ENCODE measurements around the gene GRIN1.
A peak's percentile ranks its signal among the peaks of the same experiment; 100 is the strongest.

GRIN1 gene

GRCh38 chr9:137194388-137194787, 55.4 kb downstream of the GRIN1 start:
- H3K36me3 ChIP-seq (replicated peaks in 1 of 2; ENCODE audit: control insufficient read depth in 2 of 2, insufficient read depth in 2 of 2, low read length in 2 of 2): peaks cover 7 to 28% of the 10 kb centered on the region in 2 donors
- H2BK12ac ChIP-seq (ENCODE audit: low read length): no peak overlapping the region
- no CpG with 5 or more reads among the region's 16 CpGs for WGBS, 2 donors (ENCODE audit: extremely low coverage in 2 of 2, insufficient read length in 2 of 2, insufficient replicate concordance in 1 of 2)
- no peak overlapping the region for H4K91ac ChIP-seq (ENCODE audit: low read depth, low read length, poor library complexity)
- peak overlapping the region; percentile 39 for H2BK5ac ChIP-seq (ENCODE audit: low read length)
- H2AK5ac ChIP-seq (ENCODE audit: low read depth, low read length): peak overlapping the region; percentile 26
- H3K4me3 ChIP-seq (ENCODE audit: low read length in 2 of 2): no peak overlapping the region
- peak overlapping the region; percentile 87 for H2BK120ac ChIP-seq (ENCODE audit: low read depth, low read length)
- no peak overlapping the region for H3K18ac ChIP-seq (ENCODE audit: low read length)
- H3K9ac ChIP-seq (ENCODE audit: low read depth, low read length, poor library complexity): peak overlapping the region; percentile 44
- H3K4me2 ChIP-seq (ENCODE audit: insufficient read depth, low read length, poor library complexity, severe bottlenecking): no peak overlapping the region
- H3K14ac ChIP-seq (ENCODE audit: low read length): peak overlapping the region; percentile 8
- peaks cover 14 to 23% of the 10 kb centered on the region in 2 donors for H3K4me1 ChIP-seq (ENCODE audit: control insufficient read depth in 2 of 2, insufficient read depth in 1 of 2, low read depth in 1 of 2, low read length in 2 of 2)
- H3K4ac ChIP-seq (ENCODE audit: low read length): no peak overlapping the region
- no peak overlapping the region for H2AFZ ChIP-seq (ENCODE audit: low read length)
- no peak overlapping the region for H4K8ac ChIP-seq (ENCODE audit: low read depth, low read length)
- peaks cover 31% of the 10 kb centered on the region for H3K79me1 ChIP-seq (ENCODE audit: low read depth, low read length)
- no peaks in the 10 kb centered on the region for H3K27me3 ChIP-seq (ENCODE audit: control insufficient read depth in 3 of 3, insufficient read depth in 3 of 3, low read depth in 1 of 3, low read length in 3 of 3)
- H3K23ac ChIP-seq (ENCODE audit: low read depth, low read length, poor library complexity): peak overlapping the region; percentile 43
- no peak overlapping the region for H2BK15ac ChIP-seq (ENCODE audit: low read length)
- H3K9me3 ChIP-seq (replicated peaks in 1 of 2; ENCODE audit: control insufficient read depth in 2 of 2, insufficient read depth in 1 of 2, low read depth in 1 of 2, low read length in 2 of 2): peaks cover 0 to 1% of the 10 kb centered on the region in 2 donors
- DNase-seq (ENCODE audit: low spot score): no peak
- no peak overlapping the region for H3K27ac ChIP-seq (replicated peaks; ENCODE audit: low read length)

DNA sequence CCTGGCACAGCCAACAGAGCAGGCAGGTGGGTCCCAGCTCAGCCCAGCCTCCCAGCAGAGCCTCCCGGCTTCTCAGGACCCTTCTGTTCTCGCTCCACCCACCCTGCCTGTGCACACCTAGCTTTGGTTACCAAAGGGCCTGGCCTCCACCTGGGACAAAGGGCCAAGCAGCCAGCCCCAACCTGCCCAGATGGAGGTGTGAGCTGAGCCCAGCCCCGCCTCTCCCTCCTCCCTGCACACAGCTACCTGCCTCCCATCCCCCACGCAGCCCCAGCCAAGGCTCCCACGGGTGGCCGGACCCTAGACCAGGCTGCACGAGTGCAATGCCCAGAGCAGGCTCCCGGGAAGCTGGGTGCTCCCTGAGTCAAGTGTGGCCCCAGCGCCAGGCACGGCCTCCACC, 56.0 kb downstream of the GRIN1 start:
- Histone ChIP-seq H2BK12ac (ENCODE audit: low read length) (no peak overlapping the region), H4K91ac (ENCODE audit: low read depth, low read length, poor library complexity) (no peak overlapping the region), H4K8ac (ENCODE audit: low read depth, low read length) (no peak overlapping the region), H2BK120ac (ENCODE audit: low read depth, low read length) (peak overlapping the region; percentile 87), H3K4me2 (ENCODE audit: insufficient read depth, low read length, poor library complexity, severe bottlenecking) (no peak overlapping the region), H3K79me1 (ENCODE audit: low read depth, low read length) (peaks cover 31% of the 10 kb centered on the region), H3K4ac (ENCODE audit: low read length) (no peak overlapping the region), H3K4me1 (ENCODE audit: control insufficient read depth in 2 of 2, insufficient read depth in 1 of 2, low read depth in 1 of 2, low read length in 2 of 2) (peaks cover 15 to 21% of the 10 kb centered on the region in 2 donors), H2AFZ (ENCODE audit: low read length) (no peak overlapping the region), H3K4me3 (ENCODE audit: low read length in 2 of 2) (no peak overlapping the region), H3K18ac (ENCODE audit: low read length) (no peak overlapping the region), H3K27ac (replicated peaks; ENCODE audit: low read length) (no peak overlapping the region), H3K9me3 (replicated peaks in 1 of 2; ENCODE audit: control insufficient read depth in 2 of 2, insufficient read depth in 1 of 2, low read depth in 1 of 2, low read length in 2 of 2) (peaks cover 0 to 1% of the 10 kb centered on the region in 2 donors), H3K27me3 (ENCODE audit: control insufficient read depth in 3 of 3, insufficient read depth in 3 of 3, low read depth in 1 of 3, low read length in 3 of 3) (no peaks in the 10 kb centered on the region), H3K36me3 (replicated peaks in 1 of 2; ENCODE audit: control insufficient read depth in 2 of 2, insufficient read depth in 2 of 2, low read length in 2 of 2) (peaks cover 7 to 25% of the 10 kb centered on the region in 2 donors), H2AK5ac (ENCODE audit: low read depth, low read length) (peak overlapping the region; percentile 21), H3K23ac (ENCODE audit: low read depth, low read length, poor library complexity) (peak overlapping the region; percentile 65), H3K14ac (ENCODE audit: low read length) (no peak overlapping the region), H3K9ac (ENCODE audit: low read depth, low read length, poor library complexity) (peak overlapping the region; percentile 44), H2BK5ac (ENCODE audit: low read length) (no peak overlapping the region), H2BK15ac (ENCODE audit: low read length) (no peak overlapping the region)
- WGBS, 2 donors (ENCODE audit: extremely low coverage in 2 of 2, insufficient read length in 2 of 2, insufficient replicate concordance in 1 of 2): no CpG with 5 or more reads among the region's 10 CpGs
- no peak for DNase-seq (ENCODE audit: low spot score)

DNA sequence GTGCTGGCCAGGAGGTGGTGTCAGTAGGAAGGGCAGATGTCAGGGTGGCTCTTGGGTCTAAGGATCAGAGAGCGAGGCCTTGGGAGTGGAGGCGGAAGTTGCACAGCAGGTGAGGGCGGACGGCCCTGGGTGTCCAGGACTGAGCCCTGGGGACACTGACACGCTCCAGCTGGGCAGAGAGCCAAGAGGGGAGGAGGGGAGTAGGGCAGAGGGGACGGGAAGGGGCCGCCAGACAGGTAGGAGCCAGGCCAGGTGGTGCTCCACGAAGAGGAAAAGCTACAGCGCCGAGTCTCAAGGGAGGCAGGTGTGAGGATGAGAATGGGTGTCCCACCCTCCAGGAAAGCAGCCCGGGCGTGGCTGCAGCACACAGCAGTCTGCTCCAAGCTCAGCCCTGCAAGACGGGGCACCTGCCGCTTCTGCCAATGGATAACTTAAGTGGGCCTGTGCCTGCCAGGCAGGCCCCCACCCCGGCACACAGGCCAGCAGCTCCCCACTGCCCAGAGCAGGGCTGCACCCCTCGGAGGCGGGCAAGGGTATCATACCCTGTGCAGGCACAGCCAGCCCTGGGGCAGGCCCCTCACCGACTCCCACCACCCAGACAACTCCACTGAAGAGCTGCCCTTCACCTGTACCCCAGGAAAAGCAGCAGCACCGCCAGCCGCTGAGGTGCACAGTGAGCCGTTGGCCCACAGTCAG, 56.7 kb downstream of the GRIN1 start:
- Histone ChIP-seq H2BK15ac (ENCODE audit: low read length) (peak overlapping the region; percentile 21), H2AFZ (ENCODE audit: low read length) (no peak overlapping the region), H3K79me1 (ENCODE audit: low read depth, low read length) (peaks cover 31% of the 10 kb centered on the region), H3K4me3 (ENCODE audit: low read length in 2 of 2) (no peak overlapping the region), H3K36me3 (replicated peaks in 1 of 2; ENCODE audit: control insufficient read depth in 2 of 2, insufficient read depth in 2 of 2, low read length in 2 of 2) (peaks cover 2 to 18% of the 10 kb centered on the region in 2 donors), H2AK5ac (ENCODE audit: low read depth, low read length) (no peak overlapping the region), H3K18ac (ENCODE audit: low read length) (no peak overlapping the region), H3K4ac (ENCODE audit: low read length) (no peak overlapping the region), H3K4me2 (ENCODE audit: insufficient read depth, low read length, poor library complexity, severe bottlenecking) (no peak overlapping the region), H3K23ac (ENCODE audit: low read depth, low read length, poor library complexity) (peak overlapping the region; percentile 73), H3K14ac (ENCODE audit: low read length) (no peak overlapping the region), H2BK5ac (ENCODE audit: low read length) (peak overlapping the region; percentile 48), H2BK120ac (ENCODE audit: low read depth, low read length) (no peak overlapping the region), H3K9me3 (replicated peaks in 1 of 2; ENCODE audit: control insufficient read depth in 2 of 2, insufficient read depth in 1 of 2, low read depth in 1 of 2, low read length in 2 of 2) (peaks cover 0 to 1% of the 10 kb centered on the region in 2 donors), H3K4me1 (ENCODE audit: control insufficient read depth in 2 of 2, insufficient read depth in 1 of 2, low read depth in 1 of 2, low read length in 2 of 2) (peaks cover 15 to 19% of the 10 kb centered on the region in 2 donors), H4K8ac (ENCODE audit: low read depth, low read length) (peak overlapping the region; percentile 17), H4K91ac (ENCODE audit: low read depth, low read length, poor library complexity) (no peak overlapping the region), H3K27me3 (ENCODE audit: control insufficient read depth in 3 of 3, insufficient read depth in 3 of 3, low read depth in 1 of 3, low read length in 3 of 3) (no peaks in the 10 kb centered on the region), H2BK12ac (ENCODE audit: low read length) (no peak overlapping the region), H3K27ac (replicated peaks; ENCODE audit: low read length) (no peak overlapping the region), H3K9ac (ENCODE audit: low read depth, low read length, poor library complexity) (no peak overlapping the region)
- no peak for DNase-seq (ENCODE audit: low spot score)
- WGBS, 2 donors (ENCODE audit: extremely low coverage in 2 of 2, insufficient read length in 2 of 2, insufficient replicate concordance in 1 of 2): no CpG with 5 or more reads among the region's 21 CpGs

DNA sequence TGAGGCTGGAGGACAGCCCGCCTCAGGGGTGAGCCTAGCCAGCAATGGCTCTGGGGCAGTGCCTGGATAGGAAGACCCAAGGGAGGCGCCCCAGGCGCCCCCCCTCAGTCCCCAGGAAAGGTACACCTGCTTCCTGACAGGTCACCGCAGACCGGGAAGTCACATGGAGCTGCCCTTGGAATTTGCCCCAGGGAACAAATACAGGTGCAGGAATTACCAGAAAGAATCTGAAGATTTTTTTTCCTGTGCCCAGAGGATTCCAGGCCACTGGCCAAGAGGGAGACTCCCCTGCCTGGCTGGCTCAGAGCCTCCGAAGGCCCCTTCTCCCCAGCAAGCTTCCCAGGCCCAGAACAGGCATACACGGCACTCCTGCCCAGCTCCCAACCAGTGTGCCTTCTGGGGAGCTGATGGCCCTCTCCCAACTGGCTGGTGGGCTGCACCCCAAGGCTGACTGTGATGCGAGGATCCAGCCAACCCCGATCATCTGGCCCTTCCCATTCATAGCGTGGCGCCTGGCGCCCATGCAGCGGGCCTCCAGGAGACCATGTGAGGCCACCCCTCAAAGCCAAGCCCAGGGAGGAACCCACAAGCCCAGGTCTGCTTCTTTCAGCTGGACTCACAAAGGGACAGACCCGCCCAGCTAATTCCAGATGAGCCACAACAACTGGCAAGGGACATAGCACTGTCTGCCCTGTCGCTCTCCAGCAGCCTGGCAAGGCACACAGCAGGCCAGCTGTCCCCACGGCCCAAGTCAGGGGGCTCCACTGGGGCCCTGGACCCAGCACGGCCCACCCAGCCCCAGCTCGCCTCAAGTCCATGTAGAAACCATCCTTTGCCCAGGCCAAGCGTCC, 59.3 kb downstream of the GRIN1 start:
- Histone ChIP-seq H3K4me1 (ENCODE audit: control insufficient read depth in 2 of 2, insufficient read depth in 1 of 2, low read depth in 1 of 2, low read length in 2 of 2) (peaks cover 21 to 28% of the 10 kb centered on the region in 2 donors), H3K36me3 (replicated peaks in 1 of 2; ENCODE audit: control insufficient read depth in 2 of 2, insufficient read depth in 2 of 2, low read length in 2 of 2) (peaks cover 0 to 3% of the 10 kb centered on the region in 2 donors), H3K27ac (replicated peaks; ENCODE audit: low read length) (no peak overlapping the region), H2BK12ac (ENCODE audit: low read length) (peak overlapping the region; percentile 41), H3K79me1 (ENCODE audit: low read depth, low read length) (peaks cover 26% of the 10 kb centered on the region), H3K23ac (ENCODE audit: low read depth, low read length, poor library complexity) (peak overlapping the region; percentile 8), H3K4ac (ENCODE audit: low read length) (no peak overlapping the region), H3K27me3 (ENCODE audit: control insufficient read depth in 3 of 3, insufficient read depth in 3 of 3, low read depth in 1 of 3, low read length in 3 of 3) (no peaks in the 10 kb centered on the region), H3K4me3 (ENCODE audit: low read length in 2 of 2) (peak overlapping the region in 1 of 2 donors; percentile 9), H3K14ac (ENCODE audit: low read length) (no peak overlapping the region), H3K9ac (ENCODE audit: low read depth, low read length, poor library complexity) (peak overlapping the region; percentile 60), H4K8ac (ENCODE audit: low read depth, low read length) (no peak overlapping the region), H3K9me3 (replicated peaks in 1 of 2; ENCODE audit: control insufficient read depth in 2 of 2, insufficient read depth in 1 of 2, low read depth in 1 of 2, low read length in 2 of 2) (no peaks in the 10 kb centered on the region), H4K91ac (ENCODE audit: low read depth, low read length, poor library complexity) (no peak overlapping the region), H2AFZ (ENCODE audit: low read length) (no peak overlapping the region), H2BK120ac (ENCODE audit: low read depth, low read length) (no peak overlapping the region), H2BK15ac (ENCODE audit: low read length) (no peak overlapping the region), H2BK5ac (ENCODE audit: low read length) (peak overlapping the region; percentile 71), H3K4me2 (ENCODE audit: insufficient read depth, low read length, poor library complexity, severe bottlenecking) (no peak overlapping the region), H3K18ac (ENCODE audit: low read length) (no peak overlapping the region), H2AK5ac (ENCODE audit: low read depth, low read length) (peak overlapping the region; percentile 37)
- no CpG with 5 or more reads among the region's 19 CpGs for WGBS, 2 donors (ENCODE audit: extremely low coverage in 2 of 2, insufficient read length in 2 of 2, insufficient replicate concordance in 1 of 2)
- DNase-seq (ENCODE audit: low spot score): no peak

Measured in neuronal stem cell (in vitro differentiated cells).